Testis (tissue), 2 donors: ENCODE data around the gene TBC1D17.

Experiments used
- CTCF ChIP-seq, 3 experiments: fragments of 450-650 bp in 2 of 3; fragments of 200-600 bp in 1 of 3; sonication (generic) in 1 of 3; IDR thresholded peaks; one replicate each; pipeline ENCODE4 v1.5.1; 2016 to 2019; ENCODE audit warnings: antibody characterized with exemption in 3 of 3, mild to moderate bottlenecking in 2 of 3, moderate library complexity in 1 of 3
- POLR2A ChIP-seq: fragments of 450-650 bp; IDR thresholded peaks from one replicate; pipeline ENCODE4 v1.6.1; 2017; ENCODE audit warnings: antibody characterized with exemption, mild to moderate bottlenecking, moderate library complexity

- TF ChIP-seq CTCF (IDR thresholded peaks at IDR 0.05), result no peak
- TF ChIP-seq POLR2A, result no peak
Measured at GRCh38 chr19:49881186-49881585, 3.7 kb downstream of the TBC1D17 start.
